IPS-18c (cell line): Measurements from ENCODE around the gene ADGRE1.

ENCODE experiments used
- H3K4me3 ChIP-seq: 2 replicates; pipeline ENCODE4 v1.7.0; 2013; ENCODE audit warnings: low read depth, mild to moderate bottlenecking, low read length, moderate library complexity; ENCODE audit not compliant: insufficient read depth
- H3K9me3 ChIP-seq: one replicate; pipeline ENCODE4 v1.6.1; 2013; ENCODE audit warnings: mild to moderate bottlenecking, low read length, moderate library complexity; ENCODE audit not compliant: control insufficient read depth, insufficient read depth

The ADGRE1 gene, protein sequence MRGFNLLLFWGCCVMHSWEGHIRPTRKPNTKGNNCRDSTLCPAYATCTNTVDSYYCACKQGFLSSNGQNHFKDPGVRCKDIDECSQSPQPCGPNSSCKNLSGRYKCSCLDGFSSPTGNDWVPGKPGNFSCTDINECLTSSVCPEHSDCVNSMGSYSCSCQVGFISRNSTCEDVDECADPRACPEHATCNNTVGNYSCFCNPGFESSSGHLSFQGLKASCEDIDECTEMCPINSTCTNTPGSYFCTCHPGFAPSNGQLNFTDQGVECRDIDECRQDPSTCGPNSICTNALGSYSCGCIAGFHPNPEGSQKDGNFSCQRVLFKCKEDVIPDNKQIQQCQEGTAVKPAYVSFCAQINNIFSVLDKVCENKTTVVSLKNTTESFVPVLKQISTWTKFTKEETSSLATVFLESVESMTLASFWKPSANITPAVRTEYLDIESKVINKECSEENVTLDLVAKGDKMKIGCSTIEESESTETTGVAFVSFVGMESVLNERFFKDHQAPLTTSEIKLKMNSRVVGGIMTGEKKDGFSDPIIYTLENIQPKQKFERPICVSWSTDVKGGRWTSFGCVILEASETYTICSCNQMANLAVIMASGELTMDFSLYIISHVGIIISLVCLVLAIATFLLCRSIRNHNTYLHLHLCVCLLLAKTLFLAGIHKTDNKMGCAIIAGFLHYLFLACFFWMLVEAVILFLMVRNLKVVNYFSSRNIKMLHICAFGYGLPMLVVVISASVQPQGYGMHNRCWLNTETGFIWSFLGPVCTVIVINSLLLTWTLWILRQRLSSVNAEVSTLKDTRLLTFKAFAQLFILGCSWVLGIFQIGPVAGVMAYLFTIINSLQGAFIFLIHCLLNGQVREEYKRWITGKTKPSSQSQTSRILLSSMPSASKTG

DNA sequence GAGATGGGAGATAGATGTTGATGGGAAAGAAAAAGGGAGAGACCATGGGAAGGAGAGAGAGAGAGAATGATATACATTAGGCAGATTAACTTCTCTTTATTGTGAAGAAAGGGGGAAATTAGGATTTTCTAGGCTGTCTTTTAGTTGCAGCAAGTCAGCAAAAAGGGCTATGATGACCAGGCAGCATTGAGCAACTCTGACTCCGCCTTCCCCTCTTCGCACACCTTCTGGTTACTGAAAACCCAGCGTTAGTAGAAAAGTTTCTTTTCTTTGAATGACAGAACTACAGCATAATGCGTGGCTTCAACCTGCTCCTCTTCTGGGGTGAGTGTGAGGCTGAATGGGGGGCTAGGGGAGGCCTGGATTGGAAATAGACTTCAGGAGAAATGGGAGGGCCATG lies at the start of gene ADGRE1:
TSS of gene ADGRE1 (plus strand) at position 264 of the 400 bp plus-strand sequence. CDS start at position 294, 30 bp downstream.
- Histone ChIP-seq H3K4me3 (no peak within 1 kb of the TSS), H3K9me3 (peaks cover 6% of the 10 kb centered on the region)

DNA sequence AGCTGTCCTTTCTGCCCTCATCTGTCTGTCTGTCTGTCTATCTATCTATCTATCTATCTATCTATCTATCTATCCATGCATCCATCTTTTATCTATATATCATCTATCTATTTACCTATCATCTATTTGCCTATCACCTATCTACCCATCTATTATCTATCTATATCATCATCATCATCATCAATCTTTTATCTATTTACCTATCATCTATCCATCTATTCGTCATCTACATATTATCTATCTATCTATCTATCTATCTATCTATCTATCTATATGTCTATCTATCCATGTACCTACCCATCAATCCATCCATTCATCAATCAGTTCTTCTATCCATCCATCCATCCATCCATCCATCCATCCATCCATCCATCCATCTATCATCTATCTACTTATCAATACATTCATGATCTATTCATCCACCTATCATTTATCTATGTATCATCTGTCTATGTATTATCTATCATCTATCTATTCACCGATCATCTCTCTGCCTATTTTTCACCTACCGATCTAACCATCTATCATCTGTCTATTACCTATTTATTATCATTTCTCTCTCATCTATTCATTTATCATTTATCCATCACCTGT lies 49.2 kb upstream of the ADGRE1 start:
- no peaks in the 10 kb centered on the region for H3K9me3 ChIP-seq
- H3K4me3 ChIP-seq: no peak overlapping the region

DNA sequence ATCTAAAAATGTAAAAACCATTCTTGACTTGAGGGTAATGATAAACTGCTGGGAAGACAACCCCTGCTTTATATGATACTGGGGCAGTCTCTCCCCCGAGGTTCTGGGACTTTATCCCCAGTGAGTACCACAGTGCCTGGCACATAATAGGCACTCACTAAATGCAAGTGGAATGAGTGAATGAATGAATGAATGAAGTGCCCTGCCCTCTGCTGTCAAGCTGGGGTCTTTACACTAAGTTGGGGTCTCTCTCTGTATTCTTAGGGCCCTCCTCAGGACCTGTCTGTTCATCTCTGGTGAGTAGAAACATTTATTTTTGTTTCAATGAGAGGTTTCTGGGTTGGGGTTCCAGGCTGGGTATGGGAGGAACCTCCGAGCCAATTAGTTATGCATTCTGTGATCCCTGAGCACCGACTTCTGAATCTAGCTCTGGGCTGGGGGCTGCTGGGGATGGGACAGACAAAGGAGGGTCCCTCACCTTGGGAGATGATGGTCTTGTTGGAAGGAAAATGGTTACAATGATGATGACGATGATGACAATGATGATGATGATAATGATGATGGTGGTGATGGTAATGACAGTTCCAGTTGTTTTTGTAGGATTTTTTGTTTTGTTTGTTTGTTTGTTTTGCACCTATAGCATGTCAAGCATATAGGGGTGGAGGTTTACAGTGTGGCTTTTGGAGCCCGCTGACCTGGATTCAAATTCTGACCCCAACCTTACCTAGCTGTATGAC lies 44.3 kb upstream of the ADGRE1 start:
- no peaks in the 10 kb centered on the region for H3K9me3 ChIP-seq
- no peak overlapping the region for H3K4me3 ChIP-seq

DNA sequence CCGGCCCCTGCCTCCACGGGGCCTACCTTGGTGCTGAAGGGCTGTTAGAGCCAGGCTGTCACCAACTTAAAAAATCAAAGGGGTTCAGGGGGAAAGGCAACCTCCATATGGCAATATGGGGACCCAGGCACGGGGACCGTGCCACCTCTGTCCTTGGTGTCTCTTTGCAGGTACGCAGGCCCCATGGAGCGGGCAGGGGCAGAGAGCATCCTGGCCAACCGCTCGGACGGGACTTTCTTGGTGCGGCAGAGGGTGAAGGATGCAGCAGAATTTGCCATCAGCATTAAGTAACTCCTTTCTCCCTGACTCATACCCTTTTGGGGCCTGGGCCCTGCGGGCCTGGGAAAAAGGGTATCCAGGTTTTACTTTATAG lies 39.6 kb upstream of the ADGRE1 start:
- H3K9me3 ChIP-seq: no peaks in the 10 kb centered on the region
- no peak overlapping the region for H3K4me3 ChIP-seq

DNA sequence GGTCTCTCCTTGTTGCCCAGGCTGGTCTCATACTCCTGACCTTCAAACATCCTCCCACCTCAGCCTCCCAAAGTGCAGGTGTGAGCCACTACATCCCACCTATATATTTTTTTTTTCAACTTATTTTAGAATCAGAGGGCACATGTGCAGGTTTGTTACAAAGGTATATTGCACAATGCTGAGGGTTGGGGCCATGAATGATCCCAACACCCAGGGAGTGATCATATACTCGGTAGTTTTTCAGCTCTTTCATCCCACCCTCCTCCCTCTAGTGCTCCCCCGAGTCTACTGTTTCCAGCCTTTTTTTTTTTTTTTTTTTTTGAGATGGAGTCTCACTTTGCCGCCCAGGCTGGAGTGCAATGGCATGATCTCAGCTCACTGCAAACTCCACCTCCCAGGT lies 38.4 kb upstream of the ADGRE1 start:
- H3K9me3 ChIP-seq: no peaks in the 10 kb centered on the region
- H3K4me3 ChIP-seq: no peak overlapping the region

DNA sequence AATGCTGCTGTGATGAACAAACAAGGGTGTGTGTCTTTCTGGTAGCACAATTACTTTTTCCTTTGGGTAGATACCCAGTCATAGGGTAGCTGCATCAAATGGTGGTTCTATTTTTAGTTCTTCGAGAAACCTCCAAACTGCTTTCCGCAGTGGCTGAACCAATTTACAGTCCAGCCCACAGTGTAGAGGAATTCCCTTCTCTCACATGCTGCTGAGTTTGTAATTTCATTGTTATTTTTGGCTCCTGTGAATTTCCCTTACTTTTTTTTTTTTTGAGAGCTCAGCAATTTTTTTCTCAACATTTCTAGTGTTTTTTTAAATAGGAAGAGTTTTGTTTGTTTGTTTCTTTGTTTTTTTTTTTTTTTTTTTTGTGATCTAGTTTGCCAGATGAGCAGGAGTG lies 37.5 kb upstream of the ADGRE1 start:
- no peak overlapping the region for H3K4me3 ChIP-seq

DNA sequence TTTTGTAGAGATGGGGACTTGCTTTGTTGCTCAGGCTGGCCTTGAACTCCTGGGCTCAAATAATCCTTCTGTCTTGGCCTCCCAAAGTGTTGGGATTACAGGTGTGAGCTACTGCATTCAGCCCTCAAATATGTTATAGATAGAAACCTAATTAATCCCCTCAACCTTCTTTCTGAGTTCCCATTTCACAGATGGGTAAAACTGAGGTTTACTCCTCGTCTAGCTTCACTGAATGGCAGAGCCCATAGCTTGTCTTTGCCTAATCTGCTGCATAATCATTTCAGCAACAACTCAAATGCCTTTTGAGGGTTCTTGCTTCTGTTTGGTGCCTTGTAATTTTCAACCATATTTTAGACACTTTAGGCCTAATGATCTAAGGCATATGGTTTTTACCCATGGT lies 36.0 kb upstream of the ADGRE1 start:
- Histone ChIP-seq H3K9me3 (no peaks in the 10 kb centered on the region), H3K4me3 (no peak overlapping the region)

More for the DNA sequence above, 37.5 kb upstream of the ADGRE1 start:
- no peaks in the 10 kb centered on the region for H3K9me3 ChIP-seq

DNA sequence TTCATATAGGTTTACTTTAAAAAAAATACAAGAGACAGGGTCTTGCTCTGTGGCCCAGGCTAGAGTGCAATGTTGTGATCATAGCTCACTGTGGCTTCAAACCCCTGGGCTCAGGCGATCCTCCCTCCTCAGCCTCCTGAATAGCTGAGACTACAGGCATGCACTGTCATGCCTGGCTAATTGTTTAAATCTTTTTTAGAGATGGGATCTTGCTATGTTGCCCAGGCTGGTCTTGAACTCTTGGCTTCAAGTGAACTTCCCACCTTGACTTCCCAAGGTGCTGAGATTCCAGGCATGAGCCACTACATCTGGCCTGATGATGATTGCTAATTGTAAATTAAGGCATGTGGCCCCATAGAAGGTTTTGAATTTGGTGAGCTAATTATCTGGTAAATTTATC lies 35.4 kb upstream of the ADGRE1 start:
- Histone ChIP-seq H3K4me3 (no peak overlapping the region), H3K9me3 (no peaks in the 10 kb centered on the region)

DNA sequence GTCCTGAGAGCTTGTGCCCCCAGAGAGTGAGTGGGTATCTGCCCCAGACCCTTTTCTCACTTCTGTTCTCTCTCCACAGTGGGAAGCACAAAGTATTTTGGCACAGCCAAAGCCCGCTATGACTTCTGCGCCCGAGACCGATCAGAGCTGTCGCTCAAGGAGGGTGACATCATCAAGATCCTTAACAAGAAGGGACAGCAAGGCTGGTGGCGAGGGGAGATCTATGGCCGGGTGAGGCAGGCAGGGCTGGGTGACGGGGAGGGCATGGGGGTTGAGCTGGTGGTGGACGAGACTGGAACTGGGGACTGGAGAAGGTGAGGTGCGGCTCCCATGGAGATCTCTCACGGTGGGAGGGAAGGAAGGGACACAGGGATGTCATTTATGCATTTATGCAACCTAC lies 33.5 kb upstream of the ADGRE1 start:
- H3K4me3 ChIP-seq: no peak overlapping the region

DNA sequence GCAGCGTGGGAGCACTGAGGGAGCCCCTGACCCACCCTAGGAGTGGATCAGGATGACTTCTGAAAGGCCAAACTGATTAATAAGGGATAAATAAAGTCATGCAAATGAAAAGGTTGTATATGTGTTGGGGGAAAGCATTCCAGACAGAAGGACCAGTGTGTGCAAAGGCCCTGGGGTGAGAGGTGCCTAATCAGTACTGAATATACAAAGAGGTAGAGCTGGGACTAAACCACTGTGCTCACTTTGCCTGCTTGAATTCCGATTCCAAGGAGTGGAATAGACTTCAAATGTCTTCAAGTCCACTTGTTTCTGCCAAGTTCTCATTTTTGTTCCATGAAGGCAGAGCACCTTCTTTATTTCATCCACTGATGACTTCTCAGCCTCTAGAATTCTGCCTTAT lies 32.6 kb upstream of the ADGRE1 start:
- H3K4me3 ChIP-seq: no peak overlapping the region
- H3K9me3 ChIP-seq: no peaks in the 10 kb centered on the region

More for the DNA sequence above, 33.5 kb upstream of the ADGRE1 start:
- no peaks in the 10 kb centered on the region for H3K9me3 ChIP-seq

DNA sequence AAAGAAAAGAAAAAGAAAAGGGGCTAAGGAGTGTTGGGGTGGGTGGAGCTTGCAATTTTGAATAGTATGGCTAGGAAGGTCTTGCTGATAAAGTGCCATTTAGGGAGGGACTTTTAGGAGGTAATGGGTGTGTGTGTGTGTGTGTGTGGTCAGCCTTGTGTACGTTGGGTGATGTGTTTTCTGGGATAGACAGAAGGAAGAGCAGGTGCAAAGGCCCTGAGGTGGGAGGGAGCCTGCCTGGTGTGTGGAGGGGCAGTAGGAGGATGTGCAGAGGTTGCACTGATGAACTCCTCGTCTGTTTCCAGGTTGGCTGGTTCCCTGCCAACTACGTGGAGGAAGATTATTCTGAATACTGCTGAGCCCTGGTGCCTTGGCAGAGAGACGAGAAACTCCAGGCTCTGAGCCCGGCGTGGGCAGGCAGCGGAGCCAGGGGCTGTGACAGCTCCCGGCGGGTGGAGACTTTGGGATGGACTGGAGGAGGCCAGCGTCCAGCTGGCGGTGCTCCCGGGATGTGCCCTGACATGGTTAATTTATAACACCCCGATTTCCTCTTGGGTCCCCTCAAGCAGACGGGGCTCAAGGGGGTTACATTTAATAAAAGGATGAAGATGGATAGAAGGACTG lies 30.5 kb upstream of the ADGRE1 start:
- Histone ChIP-seq H3K9me3 (no peaks in the 10 kb centered on the region), H3K4me3 (no peak overlapping the region)

DNA sequence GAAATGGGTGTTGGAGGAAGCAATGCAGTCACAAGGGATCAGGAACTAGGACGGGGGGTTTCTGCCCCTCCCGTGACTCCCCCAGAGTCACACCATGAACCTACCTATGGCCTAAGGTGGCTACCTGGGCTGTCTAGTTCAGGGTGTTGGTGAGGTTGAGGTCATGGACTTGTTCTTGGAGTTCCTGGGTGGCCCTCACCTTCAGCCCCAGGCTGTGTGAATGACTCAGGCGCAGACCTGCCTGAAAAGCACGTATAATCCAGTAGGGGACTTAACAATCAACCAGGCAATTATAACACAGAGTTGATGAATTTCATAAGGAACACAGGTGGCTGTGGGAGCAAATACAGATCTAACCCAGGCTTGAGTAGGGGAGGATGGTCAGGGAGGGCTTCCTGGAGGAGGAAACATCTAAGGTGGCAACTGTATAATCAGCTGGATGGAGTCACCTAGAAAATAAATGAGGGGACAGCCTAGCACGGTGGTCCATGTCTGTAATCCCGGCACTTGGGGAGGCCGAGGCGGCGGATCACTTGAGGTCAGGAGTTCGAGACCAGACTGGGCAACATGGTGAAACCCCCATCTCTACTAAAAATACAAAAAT lies 25.6 kb upstream of the ADGRE1 start:
- no peak overlapping the region for H3K4me3 ChIP-seq

DNA sequence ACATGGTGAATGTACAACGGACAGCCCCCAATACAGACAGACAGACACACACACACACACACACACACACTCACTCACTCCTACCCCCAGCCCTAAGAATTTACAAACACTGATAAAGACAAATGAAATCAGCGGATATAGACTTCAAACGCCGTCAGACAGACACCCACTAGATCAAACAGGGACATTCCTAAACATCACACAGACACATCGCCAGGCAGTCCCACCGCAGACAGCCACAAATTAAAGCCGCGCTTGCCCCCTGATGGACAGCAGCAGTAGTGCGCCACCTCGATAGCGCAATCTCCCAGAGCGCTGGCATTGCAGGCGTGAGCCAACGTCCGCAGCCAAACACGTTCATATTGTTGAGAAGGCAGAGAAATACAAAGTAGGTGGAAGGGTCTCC lies 24.7 kb upstream of the ADGRE1 start:
- H3K4me3 ChIP-seq: no peak overlapping the region
- no peaks in the 10 kb centered on the region for H3K9me3 ChIP-seq

More for the DNA sequence above, 25.6 kb upstream of the ADGRE1 start:
- no peaks in the 10 kb centered on the region for H3K9me3 ChIP-seq

DNA sequence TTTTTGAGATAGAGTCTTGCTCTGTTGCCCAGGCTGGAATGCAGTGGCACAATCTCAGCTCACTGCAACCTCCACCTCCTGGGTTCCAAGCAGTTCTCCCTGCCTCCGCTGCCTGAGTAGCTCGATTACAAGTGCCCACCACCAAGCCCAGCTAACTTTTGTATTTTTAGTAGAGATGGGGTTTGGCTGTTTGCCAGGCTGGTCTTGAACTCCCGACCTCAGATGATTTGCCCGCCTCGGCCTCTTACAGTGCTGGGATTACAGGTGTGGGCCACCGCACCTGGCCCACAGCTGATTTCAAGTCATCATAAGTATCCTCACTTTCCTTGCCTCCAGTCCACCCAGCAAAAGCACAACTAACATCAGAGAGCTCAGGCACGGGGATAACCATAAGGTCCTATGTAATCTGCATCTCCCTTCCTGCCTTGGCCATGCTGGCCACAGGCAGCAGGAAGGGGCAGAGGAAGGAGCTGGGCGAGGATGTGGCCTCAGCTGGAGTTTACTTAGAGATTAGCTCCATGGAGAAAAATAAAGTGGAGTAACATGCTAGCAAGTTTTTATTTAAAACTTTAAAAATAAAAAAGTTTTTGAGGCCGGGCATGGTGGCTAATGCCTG lies 22.9 kb upstream of the ADGRE1 start:
- H3K4me3 ChIP-seq: no peak overlapping the region
- no peaks in the 10 kb centered on the region for H3K9me3 ChIP-seq

DNA sequence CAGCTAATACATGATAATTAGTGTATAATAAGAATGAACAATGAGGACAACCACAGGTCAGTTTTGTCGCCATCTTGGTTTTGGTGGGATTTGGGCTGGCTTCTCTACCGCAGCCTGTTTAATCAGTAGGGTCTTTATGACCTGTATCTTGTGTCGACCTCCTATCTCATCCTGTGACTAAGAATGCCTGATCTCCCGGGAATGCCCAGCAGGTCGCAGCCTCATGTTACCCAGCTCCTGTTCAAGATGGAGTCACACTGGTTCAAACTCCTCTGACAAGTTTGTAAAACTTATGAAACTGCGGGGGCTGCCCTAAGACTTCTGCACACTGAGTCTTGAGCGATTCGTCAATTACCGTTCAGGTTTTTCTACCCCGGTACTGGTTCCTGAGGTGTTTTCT lies 21.5 kb upstream of the ADGRE1 start:
- Histone ChIP-seq H3K9me3 (no peaks in the 10 kb centered on the region), H3K4me3 (no peak overlapping the region)

DNA sequence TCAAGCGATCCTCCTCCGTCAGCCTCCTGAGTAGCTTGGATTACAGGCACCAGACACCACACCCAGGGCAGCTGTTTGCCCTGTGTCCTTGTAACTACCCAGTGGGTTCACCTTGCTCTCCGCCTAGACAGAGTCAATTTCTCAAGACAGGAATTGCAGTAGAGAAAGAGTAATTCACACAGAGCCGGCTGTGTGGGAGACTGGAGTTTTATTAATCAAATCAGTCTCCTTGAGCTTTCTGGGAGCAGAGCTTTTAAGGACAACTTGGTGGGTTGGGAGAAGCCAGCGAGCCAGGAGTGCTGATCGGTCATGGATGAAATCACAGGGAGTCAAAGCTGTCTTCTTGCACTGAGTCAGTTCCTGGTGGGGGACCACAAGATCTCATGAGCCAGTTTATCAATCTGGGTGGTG lies 20.6 kb upstream of the ADGRE1 start:
- H3K9me3 ChIP-seq: no peaks in the 10 kb centered on the region

More for the DNA sequence above, 20.6 kb upstream of the ADGRE1 start:
- H3K4me3 ChIP-seq: no peak overlapping the region
